Nephron (organoid): Measurements from ENCODE around the gene RAP1GAP.

Experiments used
- H3K27ac Mint-ChIP-seq, 3 experiments: 2 replicates each; pipeline ENCODE4 v1.8.0; 2020; ENCODE audit warnings: mixed read lengths in 3 of 3, mild to moderate bottlenecking in 2 of 3, moderate library complexity in 1 of 3
- H3K27me3 Mint-ChIP-seq: 2 replicates; pipeline ENCODE4 v1.8.0; 2021; ENCODE audit warnings: low read depth, mild to moderate bottlenecking, moderate library complexity, mixed read lengths
- H3K36me3 Mint-ChIP-seq: 2 replicates; pipeline ENCODE4 v1.8.0; 2020; ENCODE audit warnings: low read depth, mixed read lengths
- H3K4me1 Mint-ChIP-seq: 2 replicates; pipeline ENCODE4 v1.8.0; 2020; ENCODE audit warnings: mixed read lengths
- H3K4me3 Mint-ChIP-seq, 3 experiments: 2 replicates each; pipeline ENCODE4 v1.8.0; 2020; ENCODE audit warnings: mild to moderate bottlenecking in 3 of 3, mixed read lengths in 3 of 3, moderate library complexity in 2 of 3
- H3K9me3 Mint-ChIP-seq: 2 replicates; pipeline ENCODE4 v1.8.0; 2020; ENCODE audit warnings: mixed read lengths
- CTCF ChIP-seq, 3 experiments: fragments of 200-600 bp; sonication (generic); IDR thresholded peaks; one replicate each; pipeline ENCODE4 v1.5.0; 2021; ENCODE audit warnings: antibody characterized with exemption in 3 of 3; ENCODE audit not compliant: unreplicated experiment in 3 of 3

Gene RAP1GAP

GRCh38 chr1:21662426-21663247 is 6.5 kb downstream of the RAP1GAP start:
- no peak for TF ChIP-seq CTCF (IDR thresholded peaks at IDR 0.05; ENCODE audit: unreplicated experiment in 3 of 3)
- Mint-ChIP-seq H3K27ac (no peak overlapping the region), H3K4me3 (no peak overlapping the region), H3K36me3 (no peaks in the 10 kb centered on the region), H3K9me3 (no peaks in the 10 kb centered on the region), H3K27me3 (peaks cover 53% of the 10 kb centered on the region), H3K4me1 (no peaks in the 10 kb centered on the region)

GRCh38 chr1:21661886-21662285 is 7.3 kb downstream of the RAP1GAP start:
- Mint-ChIP-seq H3K27ac (no peak overlapping the region), H3K27me3 (peaks cover 53% of the 10 kb centered on the region), H3K9me3 (no peaks in the 10 kb centered on the region), H3K36me3 (no peaks in the 10 kb centered on the region), H3K4me1 (peaks cover 2% of the 10 kb centered on the region), H3K4me3 (no peak overlapping the region)
- TF ChIP-seq CTCF (IDR thresholded peaks at IDR 0.05; ENCODE audit: unreplicated experiment in 3 of 3) = no peak

GRCh38 chr1:21659924-21660326 is 9.2 kb downstream of the RAP1GAP start:
- Mint-ChIP-seq H3K4me1 (peaks cover 6% of the 10 kb centered on the region), H3K36me3 (no peaks in the 10 kb centered on the region), H3K27ac (no peak overlapping the region), H3K4me3 (peak overlapping the region in 2 of 3 experiments; percentile 52 to 55), H3K27me3 (peaks cover 55% of the 10 kb centered on the region), H3K9me3 (no peaks in the 10 kb centered on the region)
- TF ChIP-seq CTCF (IDR thresholded peaks at IDR 0.05; ENCODE audit: unreplicated experiment in 3 of 3) = no peak

GRCh38 chr1:21659099-21659923 is 9.8 kb downstream of the RAP1GAP start:
- H3K4me3 Mint-ChIP-seq = peak overlapping the region; percentile 24 to 55 (median 52)
- H3K27me3 Mint-ChIP-seq = peaks cover 59% of the 10 kb centered on the region
- no peak overlapping the region for H3K27ac Mint-ChIP-seq
- H3K9me3 Mint-ChIP-seq = no peaks in the 10 kb centered on the region
- peak; percentile 97 to 99 (median 98) for TF ChIP-seq CTCF (IDR thresholded peaks at IDR 0.05; ENCODE audit: unreplicated experiment in 3 of 3)
- no peaks in the 10 kb centered on the region for H3K36me3 Mint-ChIP-seq
- H3K4me1 Mint-ChIP-seq = peaks cover 6% of the 10 kb centered on the region

GRCh38 chr1:21657456-21658190 is 11.5 kb downstream of the RAP1GAP start:
- peaks cover 6% of the 10 kb centered on the region for H3K4me1 Mint-ChIP-seq
- no peaks in the 10 kb centered on the region for H3K36me3 Mint-ChIP-seq
- no peak overlapping the region for H3K4me3 Mint-ChIP-seq
- TF ChIP-seq CTCF (IDR thresholded peaks at IDR 0.05; ENCODE audit: unreplicated experiment in 3 of 3) = no peak
- H3K9me3 Mint-ChIP-seq = no peaks in the 10 kb centered on the region
- H3K27me3 Mint-ChIP-seq = peaks cover 67% of the 10 kb centered on the region
- no peak overlapping the region for H3K27ac Mint-ChIP-seq
